Right lobe of liver (tissue), 4 donors: ENCODE results near the gene CRTC2.

Experiments
- POLR2A ChIP-seq: fragments of 450-650 bp; IDR thresholded peaks from one replicate; pipeline ENCODE4 v1.6.1; 2017; ENCODE audit warnings: antibody characterized with exemption, mild to moderate bottlenecking
- TF ChIP-seq, protein P1 (sequence below), 4 donors: fragments of 200-600 bp in 3 of 4; fragments of 450-650 bp in 1 of 4; IDR thresholded peaks; one replicate each; pipeline versions ENCODE4 v1.5.1 to v1.8.0; 2016 to 2022; ENCODE audit warnings: antibody characterized with exemption in 4 of 4, mild to moderate bottlenecking in 2 of 4
- donor health status: DM: no; HTN: no; CAD: no.
- donor health status: DM: no; HTN: no; CAD: no.
- donor health status: DM: no; HTN: yes; CAD: no.

DNA sequence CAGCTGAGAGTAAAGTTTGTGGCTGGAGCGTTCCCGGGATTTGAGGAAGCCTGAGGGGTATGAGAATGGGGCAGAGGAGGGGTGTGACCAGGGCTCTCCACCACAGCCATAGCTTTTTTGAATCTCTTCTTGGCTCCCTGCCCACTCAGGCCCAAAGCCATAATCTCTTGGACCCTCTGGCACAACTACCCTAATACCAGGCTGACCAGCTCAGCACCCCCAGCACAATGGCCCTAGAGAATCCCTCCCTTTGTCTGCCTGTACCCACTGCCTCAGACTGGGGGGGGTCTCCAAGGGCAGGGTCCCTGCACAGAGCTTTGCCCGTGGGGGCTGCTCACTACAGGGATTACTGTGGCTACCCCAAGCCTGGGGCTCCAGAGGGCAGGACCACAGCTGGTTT, 19.4 kb downstream of the CRTC2 start:
- no peak for TF ChIP-seq POLR2A
- TF ChIP-seq, protein P1, sequence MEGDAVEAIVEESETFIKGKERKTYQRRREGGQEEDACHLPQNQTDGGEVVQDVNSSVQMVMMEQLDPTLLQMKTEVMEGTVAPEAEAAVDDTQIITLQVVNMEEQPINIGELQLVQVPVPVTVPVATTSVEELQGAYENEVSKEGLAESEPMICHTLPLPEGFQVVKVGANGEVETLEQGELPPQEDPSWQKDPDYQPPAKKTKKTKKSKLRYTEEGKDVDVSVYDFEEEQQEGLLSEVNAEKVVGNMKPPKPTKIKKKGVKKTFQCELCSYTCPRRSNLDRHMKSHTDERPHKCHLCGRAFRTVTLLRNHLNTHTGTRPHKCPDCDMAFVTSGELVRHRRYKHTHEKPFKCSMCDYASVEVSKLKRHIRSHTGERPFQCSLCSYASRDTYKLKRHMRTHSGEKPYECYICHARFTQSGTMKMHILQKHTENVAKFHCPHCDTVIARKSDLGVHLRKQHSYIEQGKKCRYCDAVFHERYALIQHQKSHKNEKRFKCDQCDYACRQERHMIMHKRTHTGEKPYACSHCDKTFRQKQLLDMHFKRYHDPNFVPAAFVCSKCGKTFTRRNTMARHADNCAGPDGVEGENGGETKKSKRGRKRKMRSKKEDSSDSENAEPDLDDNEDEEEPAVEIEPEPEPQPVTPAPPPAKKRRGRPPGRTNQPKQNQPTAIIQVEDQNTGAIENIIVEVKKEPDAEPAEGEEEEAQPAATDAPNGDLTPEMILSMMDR (IDR thresholded peaks at IDR 0.05): no peak
